CD4-positive, alpha-beta T cell treated with Interleukin-6 for 4 hours (primary cell): ENCODE measurements around the gene NMNAT3.
"Not testable (repeated sequence)": the region's sequence is repeated elsewhere in the genome, so short reads cannot be mapped to it uniquely, and the experiment has no call there.

Experiments
- DNase-seq: peaks from one replicate; pipeline ENCODE4 v3.0.0-alpha.2; 2020; ENCODE audit warnings: mixed read lengths

The NMNAT3 gene

GRCh38 chr3:139633511-139633910 lies 44.3 kb downstream of the NMNAT3 start:
- no peak for DNase-seq

DNA sequence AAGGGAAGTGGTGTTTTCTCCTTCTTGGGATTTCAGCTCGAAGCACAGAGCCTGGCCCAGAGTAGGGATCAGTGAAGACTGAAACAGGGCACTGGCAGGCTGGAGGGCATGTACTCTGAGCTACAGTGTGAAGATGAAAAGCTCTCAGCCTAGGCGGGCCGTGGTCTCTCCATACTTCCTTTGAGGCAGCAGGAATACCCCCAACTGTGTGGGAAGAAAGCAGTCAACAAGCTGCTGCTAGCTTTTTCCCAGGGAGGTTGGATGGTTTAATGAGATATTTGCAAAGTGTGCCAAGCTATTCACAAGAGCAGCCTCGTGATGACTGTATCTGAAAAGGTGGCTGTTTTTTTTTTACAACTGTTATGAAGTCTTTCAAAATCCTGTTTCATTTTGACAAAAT lies 47.2 kb downstream of the NMNAT3 start:
- no peak for DNase-seq

- DNase-seq = no peak
Observed at GRCh38 chr3:139629033-139629432, 48.7 kb downstream of the NMNAT3 start.

DNA sequence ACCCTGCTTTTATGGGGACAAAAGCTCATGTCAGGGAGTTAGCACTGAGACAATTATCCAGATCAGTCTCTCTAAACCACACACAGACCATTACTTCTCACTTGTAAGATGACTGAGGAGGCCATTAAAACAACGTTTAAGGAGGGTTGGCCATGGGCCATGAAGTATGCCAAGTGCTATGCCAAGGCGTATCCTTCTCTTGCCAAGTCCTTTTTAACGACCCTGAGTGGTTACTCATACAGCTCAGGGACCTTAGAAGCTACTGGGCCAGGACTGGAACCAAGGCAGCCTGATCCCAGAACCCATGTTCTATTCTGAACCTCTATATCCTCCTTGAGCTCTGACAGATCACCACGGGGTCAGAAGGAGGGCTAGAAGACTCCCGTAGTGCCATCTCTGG lies 50.0 kb downstream of the NMNAT3 start:
- DNase-seq = no peak

- DNase-seq = no peak
Observed at GRCh38 chr3:139620438-139620837, 57.3 kb downstream of the NMNAT3 start.

GRCh38 chr3:139619484-139619883 lies 58.3 kb downstream of the NMNAT3 start:
- no peak for DNase-seq

- no peak for DNase-seq
Observed at GRCh38 chr3:139617672-139618268, 60.0 kb downstream of the NMNAT3 start.

GRCh38 chr3:139611528-139611927 lies 66.2 kb downstream of the NMNAT3 start:
- no peak for DNase-seq

DNA sequence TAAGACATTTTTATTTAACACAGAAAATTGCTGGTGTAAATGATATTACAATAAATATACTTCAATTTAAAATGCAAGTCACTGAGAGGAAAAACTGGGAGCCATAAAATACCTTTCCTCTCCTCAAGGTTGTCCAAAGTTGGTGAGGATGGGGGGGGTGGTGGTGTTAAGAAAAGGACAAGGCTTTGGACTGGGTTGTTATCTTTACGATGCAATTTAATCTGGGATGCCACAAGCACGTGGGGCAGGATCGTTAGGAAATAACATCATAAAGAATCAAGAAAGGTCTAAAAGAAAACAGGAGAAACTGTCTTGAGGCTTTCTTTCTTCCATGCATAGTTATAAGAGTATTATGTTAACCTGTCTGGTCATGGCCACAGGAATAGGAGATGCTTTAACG lies 66.9 kb downstream of the NMNAT3 start:
- no peak for DNase-seq

DNA sequence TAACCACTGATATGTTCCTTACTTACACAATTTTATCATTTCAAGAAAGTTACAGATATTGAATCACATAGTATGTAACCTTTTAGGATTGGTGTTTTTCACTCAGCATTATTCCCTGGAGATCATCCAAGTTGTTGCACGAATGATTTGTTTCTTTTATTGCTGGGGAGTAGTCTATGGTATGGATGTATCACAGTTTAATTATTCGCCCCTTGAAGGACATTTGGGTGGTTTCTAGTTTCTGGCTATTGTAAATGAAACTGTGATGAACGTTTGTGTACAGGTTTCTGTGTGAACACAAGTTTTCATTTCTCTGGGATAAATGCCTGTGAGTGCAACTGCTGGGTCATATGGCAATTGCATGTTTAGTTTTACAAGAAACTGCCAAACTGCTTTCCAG lies 68.8 kb downstream of the NMNAT3 start:
- DNase-seq = no peak

DNA sequence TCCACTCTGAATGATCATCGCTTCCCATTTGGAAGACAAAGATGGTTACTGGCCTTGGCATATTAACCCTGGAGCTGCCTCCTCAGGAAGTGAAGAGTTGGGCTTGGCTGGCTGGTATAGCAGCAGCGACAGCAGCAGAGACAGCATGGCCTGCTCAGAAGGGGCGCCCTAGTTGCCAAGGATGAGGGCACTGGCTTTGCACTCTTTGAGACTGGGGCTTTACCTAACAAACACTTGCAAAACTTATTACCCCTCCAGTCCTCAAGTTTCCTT lies 69.7 kb downstream of the NMNAT3 start:
- no peak for DNase-seq

GRCh38 chr3:139607257-139608107 lies 70.3 kb downstream of the NMNAT3 start:
- DNase-seq = no peak

DNA sequence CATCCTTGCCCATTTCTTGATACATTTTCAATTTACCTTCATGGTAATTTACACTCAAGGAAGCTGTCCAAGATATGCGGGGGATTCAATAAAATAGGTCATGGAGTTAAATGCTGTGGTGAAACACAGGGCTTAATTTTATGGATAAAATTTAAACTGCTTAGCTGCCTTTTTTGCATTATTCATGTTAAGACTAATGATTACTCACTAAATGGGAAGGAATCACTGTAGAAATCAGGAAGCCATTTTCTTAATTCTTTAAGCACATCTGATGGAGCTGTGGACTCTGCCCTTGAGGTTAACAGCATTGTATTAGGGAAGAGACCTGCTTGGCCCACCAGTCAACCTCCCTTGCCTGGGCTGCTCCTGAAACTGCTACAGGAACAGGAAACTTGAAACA lies 75.8 kb downstream of the NMNAT3 start:
- no peak for DNase-seq

DNA sequence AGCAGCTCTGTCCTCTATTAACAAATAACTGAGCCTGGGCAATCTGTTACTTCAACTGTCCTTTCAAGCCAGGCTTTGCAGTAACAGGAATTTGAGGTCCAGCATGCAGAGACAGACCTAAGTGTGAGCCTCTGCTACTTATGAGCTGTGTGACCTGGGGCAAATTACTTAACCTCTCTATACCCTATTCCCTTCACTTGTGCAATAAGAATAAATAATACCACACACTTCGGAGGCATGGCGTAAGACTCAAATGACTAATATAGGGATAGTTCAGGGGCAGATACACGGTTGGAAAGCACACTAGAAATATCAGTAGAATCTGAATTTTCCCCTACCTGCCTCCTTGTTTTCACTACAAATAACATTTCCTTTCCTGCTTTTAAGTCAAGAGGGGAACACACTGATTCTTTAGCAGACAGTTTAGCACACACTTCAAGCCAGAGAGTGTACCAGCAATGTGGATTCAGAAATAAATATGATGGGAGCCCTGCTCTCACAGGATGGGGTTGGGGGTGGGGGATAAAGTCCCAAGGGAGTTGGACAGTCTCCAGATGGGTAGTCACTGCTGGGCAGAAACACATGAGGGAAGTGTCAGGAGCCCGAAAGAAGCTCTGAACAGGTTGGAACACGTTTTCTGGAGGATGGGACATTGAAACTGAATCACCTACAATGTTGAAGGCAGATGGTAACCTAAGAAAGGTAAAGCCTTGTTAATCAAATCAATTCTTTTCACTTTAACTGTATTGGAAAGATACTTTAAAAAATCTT lies 76.4 kb downstream of the NMNAT3 start:
- DNase-seq = no peak

DNA sequence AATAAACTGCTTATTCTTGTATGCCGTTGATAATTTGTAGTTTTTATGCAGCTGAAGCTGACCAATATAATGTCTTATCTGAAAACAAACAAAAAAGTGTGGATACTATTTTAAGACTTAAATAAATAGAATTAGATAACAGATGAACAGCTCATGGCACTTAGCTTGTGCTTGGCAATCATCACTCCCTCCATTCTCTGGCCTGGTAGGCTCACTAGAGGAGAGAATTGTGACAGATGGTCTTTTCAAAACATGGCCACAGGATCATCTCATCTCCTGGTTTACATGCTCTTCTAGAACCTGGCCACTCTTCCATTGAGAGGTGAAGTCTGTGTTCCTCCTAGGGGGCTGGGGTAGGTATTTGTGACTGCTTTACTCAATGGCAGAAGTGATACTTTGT lies 79.8 kb downstream of the NMNAT3 start:
- DNase-seq = no peak

- DNase-seq = not testable (repeated sequence)
Observed at GRCh38 chr3:139591186-139591585, 86.6 kb downstream of the NMNAT3 start.

DNA sequence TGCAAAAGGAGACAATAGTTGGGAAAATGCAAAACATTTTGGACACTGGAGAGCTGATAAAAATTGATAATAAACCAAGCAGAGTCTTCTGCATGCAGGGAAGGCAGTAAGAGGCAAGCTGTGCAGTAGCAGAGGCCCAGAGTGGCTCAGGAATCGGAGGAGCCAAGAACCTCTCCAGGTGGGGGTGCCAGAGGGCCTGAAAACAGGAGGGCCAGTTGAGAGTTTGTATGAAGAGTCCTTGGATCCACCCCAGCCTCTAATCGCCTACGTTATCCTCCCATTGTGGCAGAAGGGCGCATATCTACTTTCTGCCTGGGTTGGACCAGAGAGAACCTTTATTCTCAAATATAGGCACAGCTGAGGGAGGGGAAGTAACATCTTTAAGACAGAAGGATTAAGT lies 89.3 kb downstream of the NMNAT3 start:
- no peak for DNase-seq

DNA sequence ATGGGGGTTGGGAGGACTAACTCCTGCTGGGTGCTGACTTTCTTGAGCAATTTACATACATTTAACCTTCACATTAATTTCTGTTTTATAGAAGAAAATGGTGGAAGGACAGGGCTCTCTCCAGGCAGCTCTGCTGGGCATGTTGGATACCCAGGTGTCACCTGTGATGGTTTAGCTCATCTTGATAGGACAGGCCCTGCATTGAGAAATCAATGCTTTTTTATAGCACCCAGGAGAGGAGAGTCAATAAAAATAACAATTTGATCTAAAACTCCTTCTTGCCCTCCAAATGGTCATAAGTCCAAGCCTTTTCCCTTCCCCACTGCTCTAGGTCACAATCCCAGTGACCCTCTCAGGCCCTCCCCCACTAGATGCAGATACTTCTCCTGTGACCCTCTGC lies 90.0 kb downstream of the NMNAT3 start:
- DNase-seq = no peak

- no peak for DNase-seq
Observed at GRCh38 chr3:139586420-139587017, 91.3 kb downstream of the NMNAT3 start.

- DNase-seq = no peak
Observed at GRCh38 chr3:139585820-139586219, 92.0 kb downstream of the NMNAT3 start.

DNA sequence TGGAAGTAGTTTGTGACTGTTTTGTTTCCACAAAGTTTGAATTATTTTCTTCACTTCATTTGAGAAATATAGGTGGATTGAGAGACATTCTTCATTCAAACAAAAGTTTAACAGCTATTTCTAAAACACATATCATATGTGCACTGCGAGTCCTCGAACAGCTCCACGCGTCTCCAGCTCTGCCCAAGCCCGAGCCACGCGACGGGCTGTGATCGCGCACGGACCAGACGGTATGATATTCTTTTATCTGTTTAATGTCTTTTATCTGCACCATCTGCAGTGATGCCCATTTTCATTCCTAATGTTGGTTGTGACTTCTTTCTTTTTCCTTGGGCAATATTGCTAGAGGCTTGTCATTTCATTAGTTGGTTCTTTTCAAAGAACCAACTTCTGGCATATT lies 94.1 kb downstream of the NMNAT3 start:
- DNase-seq = not testable (repeated sequence)

GRCh38 chr3:139578783-139579182 lies 99.0 kb downstream of the NMNAT3 start:
- no peak for DNase-seq

- no peak for DNase-seq
Observed at GRCh38 chr3:139577909-139578308, 99.9 kb downstream of the NMNAT3 start.

DNA sequence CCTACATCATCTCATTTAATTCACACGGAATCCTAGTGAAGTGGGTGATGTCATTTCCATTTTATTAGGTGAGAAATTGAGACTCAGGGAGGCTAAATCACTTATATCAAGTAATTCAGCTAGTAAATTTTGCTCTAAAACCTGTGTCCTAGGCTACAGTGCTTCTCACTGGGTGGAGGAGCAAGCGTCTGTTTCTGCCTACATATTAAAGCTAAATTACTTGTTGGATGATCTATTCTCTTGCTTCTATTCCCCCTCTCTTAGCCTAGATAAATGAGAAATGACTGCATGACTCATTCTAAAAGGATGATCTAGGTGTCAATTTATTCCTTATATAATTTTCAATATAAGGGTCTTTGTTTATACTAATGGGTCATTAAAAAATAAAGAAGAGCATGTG lies 100.4 kb downstream of the NMNAT3 start:
- no peak for DNase-seq
